GM21723 (cell line): ENCODE measurements around the gene RASSF4.
A peak's percentile ranks its signal among the peaks of the same experiment; 100 is the strongest.

Experiments used
- ATAC-seq: cut with Tn5 transposase; IDR thresholded peaks from one replicate; pipeline ENCODE4 v1.9.1; 2021; ENCODE audit warnings: mild to moderate bottlenecking, moderate library complexity; ENCODE audit not compliant: unreplicated experiment

RASSF4 gene

GRCh38 chr10:44947371-44948152, 12.0 kb upstream of the RASSF4 start:
- ATAC-seq, result peak; percentile 66

DNA sequence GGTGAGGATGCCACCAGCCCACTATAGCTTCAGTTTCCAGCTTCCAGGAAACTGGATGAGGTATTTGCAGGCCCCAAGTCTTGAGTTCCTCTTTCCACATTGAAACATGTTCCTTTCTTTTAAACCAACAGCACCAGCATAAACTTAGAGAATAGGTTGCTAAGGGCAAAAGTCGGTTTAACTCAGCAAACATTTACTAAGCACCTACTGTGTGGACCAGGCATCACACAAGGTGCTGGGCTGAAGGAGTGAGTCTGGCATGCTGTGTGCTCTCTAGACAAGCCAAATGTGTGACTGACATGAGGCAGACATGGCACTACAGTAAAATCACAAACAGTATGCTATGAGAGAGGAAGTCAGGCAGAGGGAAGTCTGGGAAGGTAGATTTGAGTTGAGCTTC, 11.0 kb upstream of the RASSF4 start:
- ATAC-seq, result no peak

DNA sequence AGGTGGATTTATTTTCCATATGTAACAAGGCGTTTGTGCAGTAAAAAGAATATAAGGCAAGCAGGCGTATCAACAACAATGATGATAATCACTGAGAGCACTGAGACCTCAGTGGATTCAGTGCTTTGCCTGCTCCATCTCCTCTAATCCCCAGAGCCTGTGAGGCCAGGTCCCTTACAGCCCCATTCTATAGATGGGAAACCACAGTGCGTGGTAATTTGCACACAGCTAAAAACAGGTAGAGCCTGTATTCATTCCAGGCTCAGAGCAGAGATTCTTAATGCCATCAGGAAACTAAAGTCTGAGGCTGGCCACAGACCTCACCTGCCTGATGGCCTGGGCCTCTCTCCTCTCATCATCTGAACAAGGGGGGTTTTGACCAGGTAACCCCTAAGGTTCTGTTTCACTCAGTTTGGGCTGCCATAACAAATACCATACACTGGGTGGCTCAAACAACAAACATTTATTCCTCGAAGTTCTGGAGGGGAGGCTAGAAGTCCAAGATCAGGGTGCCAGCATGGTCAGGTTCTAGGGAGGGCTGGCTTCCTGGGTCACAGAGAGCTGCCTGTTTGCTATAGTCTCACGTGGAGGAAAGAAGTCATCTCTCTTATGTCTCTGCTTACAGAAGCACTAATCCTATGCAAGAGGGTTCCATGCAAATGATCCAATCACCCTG, 10.3 kb upstream of the RASSF4 start:
- no peak for ATAC-seq

DNA sequence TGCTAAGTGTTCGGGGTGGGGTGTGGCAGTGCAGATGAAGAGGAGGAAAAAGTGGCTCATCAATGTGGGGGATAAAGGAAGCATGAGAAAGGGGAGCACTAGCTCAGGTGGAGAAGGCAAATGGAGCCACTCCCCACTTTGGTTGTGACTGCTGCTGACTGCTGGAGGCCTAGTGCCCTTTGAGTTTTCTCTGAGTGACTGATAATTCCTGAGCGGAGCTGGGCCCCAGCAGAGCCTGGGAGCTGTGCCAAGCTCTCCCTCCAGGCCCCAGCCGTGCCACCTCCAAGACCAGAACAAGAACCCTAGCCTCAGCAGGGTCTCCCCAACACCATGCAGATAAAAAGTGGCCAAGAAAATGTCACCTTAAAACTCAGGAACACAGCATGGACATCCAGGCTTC, 9.7 kb upstream of the RASSF4 start:
- no peak for ATAC-seq

GRCh38 chr10:44950326-44951225, 9.0 kb upstream of the RASSF4 start:
- ATAC-seq, result no peak

- no peak for ATAC-seq
Measured at GRCh38 chr10:44951576-44952226, 7.9 kb upstream of the RASSF4 start.

GRCh38 chr10:44952779-44953231, 6.8 kb upstream of the RASSF4 start:
- no peak for ATAC-seq

DNA sequence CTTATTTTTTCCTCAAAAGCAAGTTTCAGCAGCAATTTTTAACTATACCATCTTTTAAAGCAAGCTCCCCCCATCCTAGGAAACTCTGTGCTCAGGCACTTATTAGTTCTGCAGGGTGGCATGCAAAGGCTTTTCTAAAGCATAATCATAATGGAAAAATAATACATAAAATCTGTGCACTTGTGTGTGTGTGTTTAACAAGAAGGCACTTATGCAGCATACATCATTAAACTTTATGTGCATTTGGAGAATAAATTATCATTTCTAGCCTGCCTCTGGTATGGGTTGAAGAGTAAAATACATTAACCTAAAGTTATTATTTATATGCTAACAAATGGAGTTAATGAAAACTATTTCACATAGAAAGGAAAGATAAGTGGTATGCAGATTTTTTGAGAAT, 5.6 kb upstream of the RASSF4 start:
- ATAC-seq, result no peak

GRCh38 chr10:44954962-44955361, 4.6 kb upstream of the RASSF4 start:
- no peak for ATAC-seq

- ATAC-seq, result no peak
Measured at GRCh38 chr10:44955413-44956070, 4.1 kb upstream of the RASSF4 start.

DNA sequence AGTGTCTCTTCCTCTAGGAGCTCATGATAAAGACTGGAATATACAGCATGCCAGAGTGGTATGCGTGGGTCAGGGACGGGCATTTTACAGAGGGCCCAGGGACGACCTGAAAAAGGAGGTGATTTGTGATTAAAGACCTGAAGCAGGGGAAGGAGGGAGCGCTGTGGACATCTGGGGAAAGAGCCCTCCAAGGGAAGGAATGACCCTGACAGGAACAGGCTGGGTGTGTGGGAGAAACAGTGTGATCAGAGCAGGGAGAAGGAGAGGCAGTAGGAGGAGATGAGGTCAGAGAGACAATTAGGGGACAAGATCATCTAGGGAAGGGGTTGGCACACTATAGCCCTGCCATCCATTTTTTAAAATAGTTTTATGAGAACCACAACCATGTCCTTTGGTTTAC, 3.4 kb upstream of the RASSF4 start:
- no peak for ATAC-seq

- ATAC-seq, result no peak
Measured at GRCh38 chr10:44956717-44957706, 2.6 kb upstream of the RASSF4 start.

DNA sequence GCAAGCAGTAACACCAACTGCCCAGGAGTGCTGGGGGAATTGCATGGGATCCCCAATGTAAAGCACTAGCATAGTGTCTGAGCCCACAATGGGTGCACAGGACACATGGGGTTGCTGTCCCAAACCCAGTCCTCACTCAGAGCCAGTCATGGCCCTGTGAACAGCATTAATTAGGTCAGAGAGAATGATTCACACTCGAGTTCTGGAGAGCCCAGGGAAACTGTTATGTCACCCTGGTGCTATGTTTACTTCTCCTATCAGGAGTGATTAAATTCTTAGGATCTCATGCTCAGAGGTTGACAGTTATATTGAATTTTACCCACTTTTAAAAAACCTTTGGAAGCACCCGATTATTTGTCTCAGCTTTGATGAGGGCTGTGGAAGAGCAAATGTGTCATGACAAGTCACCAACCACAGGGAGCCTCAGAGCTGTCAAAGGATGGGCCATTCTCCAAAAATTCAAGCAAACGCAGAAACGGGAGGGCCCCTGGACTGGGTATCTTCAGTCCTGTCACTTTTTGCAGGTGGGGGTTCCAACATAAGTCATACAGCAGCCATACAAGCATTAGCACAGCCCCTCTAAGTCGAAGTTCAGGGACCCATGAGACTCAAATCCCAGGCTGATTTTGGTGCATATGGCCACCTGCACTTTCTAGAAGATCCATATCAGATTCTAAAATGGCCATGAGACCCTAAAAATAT, 1.3 kb upstream of the RASSF4 start:
- ATAC-seq, result no peak

DNA sequence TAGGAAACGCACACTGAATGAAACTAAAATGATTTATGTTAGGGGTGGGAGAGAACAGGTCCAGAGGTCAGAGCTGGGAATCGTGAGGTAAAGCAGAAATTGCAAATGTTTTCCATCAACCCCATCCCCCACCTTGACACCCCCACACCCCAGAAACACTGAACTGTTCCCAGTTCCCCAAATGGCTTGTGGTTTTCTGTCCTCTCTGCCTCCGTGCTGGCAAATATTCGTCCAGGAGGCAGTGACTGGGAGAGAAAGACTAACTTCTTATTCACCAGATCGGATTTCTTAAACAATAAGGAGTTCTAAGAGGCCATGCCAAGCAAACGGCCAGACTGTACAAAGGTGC, 730 bp upstream of the RASSF4 start:
- ATAC-seq, result no peak

DNA sequence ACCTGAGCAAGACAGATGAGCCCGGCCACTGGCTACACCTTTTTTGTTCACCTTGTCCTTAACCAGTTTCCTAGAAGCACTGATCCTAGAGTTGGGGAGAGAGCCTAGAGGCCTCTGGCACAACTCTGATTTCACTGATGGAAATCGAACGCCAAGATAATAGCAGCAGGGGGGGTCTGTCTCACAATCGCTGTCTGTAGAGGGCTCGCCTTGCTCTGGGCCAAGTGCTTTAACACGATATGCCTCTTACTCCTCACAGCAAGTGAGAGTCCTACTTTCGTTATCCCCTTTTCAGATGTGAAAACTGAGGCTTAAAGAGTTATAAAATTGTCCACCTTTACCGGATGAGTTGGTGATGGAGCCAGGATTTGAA, 472 bp downstream of the RASSF4 start:
- no peak for ATAC-seq

DNA sequence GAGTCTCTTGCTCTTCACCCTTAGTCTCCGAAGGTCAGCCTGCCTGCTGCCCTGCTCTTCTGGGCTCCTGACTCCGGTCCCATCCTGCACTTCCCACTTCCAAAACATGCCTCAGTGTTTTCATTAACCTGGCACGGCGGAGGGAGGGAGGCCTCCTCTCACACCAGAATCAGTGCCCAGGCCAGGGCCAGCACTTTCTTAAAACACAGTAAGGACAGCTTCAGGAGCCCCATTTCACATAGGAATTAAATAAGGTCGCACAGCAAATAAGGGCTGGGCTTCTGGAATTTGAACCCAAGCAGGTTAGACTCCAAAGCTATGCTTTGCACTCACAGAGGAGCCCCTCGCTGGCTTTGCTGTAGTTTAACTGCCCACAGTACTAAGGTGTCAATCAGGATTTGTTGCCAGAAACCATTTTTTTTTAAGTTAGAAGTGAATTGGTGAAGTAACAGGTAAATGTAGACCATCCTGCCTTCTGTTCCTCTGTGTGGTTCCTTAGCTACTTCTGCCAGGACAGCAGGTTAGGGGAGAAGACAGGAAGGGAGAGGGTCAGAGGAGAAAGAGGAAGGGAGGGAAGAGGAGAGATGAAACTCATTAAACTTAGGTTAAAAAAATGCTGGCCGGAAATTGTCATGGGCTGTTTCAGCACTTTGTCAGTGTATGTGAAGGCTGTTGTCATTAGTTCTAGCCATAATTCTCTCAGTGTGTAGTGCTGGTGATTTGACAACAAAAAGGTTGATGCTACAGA, 1.1 kb downstream of the RASSF4 start:
- no peak for ATAC-seq

GRCh38 chr10:44961230-44961571, 1.6 kb downstream of the RASSF4 start:
- ATAC-seq, result no peak
